Tibial nerve (tissue), 4 donors: ENCODE results near the gene FCHSD2.

Source experiments
- EP300 ChIP-seq, 2 donors: sonication (generic); formaldehyde crosslinking; IDR thresholded peaks; one replicate each; pipeline ENCODE4 v1.6.1; 2017; ENCODE audit warnings: antibody characterized with exemption in 2 of 2, mild to moderate bottlenecking in 1 of 2
- POLR2A ChIP-seq, 2 donors: fragments of 450-650 bp; IDR thresholded peaks; one replicate each; pipeline ENCODE4 v1.6.1; 2017; ENCODE audit warnings: antibody characterized with exemption in 2 of 2, mild to moderate bottlenecking in 2 of 2, moderate library complexity in 2 of 2
- TF ChIP-seq, protein P1 (sequence below), 5 experiments: fragments of 200-600 bp in 3 of 5; fragments of 450-650 bp in 2 of 5; sonication (generic) in 3 of 5; IDR thresholded peaks; one replicate each; pipeline ENCODE4 v1.5.1; 2016 to 2019; ENCODE audit warnings: antibody characterized with exemption in 5 of 5, mild to moderate bottlenecking in 3 of 5, moderate library complexity in 2 of 5

GRCh38 chr11:72900013-72900412 is 242.1 kb downstream of the FCHSD2 start:
- TF ChIP-seq, protein P1, sequence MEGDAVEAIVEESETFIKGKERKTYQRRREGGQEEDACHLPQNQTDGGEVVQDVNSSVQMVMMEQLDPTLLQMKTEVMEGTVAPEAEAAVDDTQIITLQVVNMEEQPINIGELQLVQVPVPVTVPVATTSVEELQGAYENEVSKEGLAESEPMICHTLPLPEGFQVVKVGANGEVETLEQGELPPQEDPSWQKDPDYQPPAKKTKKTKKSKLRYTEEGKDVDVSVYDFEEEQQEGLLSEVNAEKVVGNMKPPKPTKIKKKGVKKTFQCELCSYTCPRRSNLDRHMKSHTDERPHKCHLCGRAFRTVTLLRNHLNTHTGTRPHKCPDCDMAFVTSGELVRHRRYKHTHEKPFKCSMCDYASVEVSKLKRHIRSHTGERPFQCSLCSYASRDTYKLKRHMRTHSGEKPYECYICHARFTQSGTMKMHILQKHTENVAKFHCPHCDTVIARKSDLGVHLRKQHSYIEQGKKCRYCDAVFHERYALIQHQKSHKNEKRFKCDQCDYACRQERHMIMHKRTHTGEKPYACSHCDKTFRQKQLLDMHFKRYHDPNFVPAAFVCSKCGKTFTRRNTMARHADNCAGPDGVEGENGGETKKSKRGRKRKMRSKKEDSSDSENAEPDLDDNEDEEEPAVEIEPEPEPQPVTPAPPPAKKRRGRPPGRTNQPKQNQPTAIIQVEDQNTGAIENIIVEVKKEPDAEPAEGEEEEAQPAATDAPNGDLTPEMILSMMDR (IDR thresholded peaks at IDR 0.05) = no peak
- TF ChIP-seq EP300 (IDR thresholded peaks at IDR 0.05) = no peak
- TF ChIP-seq POLR2A (IDR thresholded peaks at IDR 0.05) = no peak
